Inflammatory macrophage treated with lipopolysaccharide for 4 hours (primary cell): Measurements from ENCODE around the gene PHLDA2.

Experiments used
- DNase-seq: peaks from one replicate; pipeline ENCODE4 v3.0.0-alpha.2; 2020

The PHLDA2 gene

DNA sequence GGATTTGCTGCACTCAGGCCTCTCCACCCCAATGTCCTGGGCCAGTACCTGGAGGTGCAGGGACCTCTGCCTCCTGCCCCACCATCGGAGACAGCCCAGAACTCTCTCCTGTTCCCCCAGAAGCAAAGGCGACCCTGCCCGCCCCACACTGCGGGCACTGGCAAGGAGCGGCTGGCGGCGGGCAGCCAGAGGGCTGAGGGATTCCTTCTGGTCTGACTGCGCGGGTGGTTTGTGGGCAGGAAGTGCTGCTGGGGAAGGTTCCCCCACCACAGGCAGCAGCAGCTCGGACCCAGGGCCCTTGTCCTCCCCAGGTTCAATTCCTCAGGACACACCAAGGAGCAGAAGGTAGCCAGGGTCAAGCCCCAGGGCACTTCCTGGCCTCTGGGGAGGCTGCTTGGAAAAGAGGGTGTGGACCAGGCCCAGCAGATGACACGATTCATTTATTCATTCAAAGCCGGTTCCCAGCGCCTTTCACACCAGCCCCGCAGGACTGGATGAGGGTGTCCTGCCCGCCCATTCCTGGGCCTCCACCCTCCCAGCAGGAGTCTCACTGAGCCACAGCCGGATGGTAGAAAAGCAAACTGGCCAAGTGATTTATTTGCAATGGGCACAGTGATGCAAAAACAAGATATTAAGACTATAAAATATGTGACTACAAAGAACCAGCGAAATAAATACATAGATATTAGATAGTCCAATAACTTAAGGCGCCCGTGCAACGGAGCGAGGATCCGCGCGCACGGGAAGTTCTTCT, 1.2 kb downstream of the PHLDA2 start:
- DNase-seq: peak; percentile 22

DNA sequence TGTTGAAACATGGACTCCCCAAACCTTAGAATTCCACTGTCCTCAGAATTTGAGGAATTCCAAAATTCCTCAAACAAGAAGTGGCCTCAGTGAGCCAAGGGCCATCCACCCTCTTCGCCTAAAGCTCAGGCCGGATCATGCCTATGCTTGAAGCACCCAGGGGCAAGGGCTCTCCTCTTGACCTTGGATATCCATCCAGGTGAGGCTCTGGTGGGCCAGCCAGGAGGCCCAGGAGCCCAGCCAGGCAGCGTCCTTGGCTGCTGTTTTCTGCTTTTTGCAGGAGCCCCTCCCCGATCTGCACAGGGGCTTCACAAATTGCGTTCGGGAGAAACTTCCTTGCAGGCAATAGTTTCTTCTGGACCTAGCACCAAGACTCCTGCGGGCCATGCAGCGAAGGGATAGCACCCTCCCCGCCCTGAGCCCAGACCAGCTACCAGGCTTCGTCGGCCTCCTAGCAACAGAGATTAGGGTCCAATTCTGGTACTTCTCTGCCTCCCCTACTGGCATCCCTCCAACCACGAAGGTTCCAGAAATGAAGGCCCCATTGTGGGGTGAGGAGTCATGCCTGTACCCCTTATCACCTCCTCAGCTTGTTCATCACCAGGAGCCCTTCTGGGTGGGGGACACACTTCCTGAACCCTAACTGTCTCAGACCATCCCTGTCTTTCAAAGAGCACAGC, 2.0 kb downstream of the PHLDA2 start:
- DNase-seq: no peak

DNA sequence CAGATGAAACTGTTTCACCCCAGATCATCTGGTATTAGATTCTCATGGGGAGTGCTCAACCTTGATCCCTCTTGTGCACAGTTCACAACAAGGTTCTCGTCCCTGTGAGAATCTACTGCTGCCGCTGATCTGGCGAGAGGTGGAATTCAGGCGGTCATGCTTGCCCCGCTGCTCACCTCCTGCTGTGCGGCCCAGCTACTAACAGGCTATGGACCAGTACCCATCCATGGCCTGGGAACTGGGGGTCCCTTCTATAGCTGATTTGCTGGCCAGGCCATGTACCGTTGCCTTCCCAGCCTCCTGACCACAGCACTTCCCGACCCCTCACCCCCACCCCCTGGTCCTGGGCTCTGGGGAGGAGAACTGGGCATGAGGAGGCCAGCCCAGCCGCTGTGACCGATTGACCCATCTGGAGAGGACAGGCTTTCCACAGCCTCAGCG, 2.6 kb downstream of the PHLDA2 start:
- DNase-seq: no peak

DNA sequence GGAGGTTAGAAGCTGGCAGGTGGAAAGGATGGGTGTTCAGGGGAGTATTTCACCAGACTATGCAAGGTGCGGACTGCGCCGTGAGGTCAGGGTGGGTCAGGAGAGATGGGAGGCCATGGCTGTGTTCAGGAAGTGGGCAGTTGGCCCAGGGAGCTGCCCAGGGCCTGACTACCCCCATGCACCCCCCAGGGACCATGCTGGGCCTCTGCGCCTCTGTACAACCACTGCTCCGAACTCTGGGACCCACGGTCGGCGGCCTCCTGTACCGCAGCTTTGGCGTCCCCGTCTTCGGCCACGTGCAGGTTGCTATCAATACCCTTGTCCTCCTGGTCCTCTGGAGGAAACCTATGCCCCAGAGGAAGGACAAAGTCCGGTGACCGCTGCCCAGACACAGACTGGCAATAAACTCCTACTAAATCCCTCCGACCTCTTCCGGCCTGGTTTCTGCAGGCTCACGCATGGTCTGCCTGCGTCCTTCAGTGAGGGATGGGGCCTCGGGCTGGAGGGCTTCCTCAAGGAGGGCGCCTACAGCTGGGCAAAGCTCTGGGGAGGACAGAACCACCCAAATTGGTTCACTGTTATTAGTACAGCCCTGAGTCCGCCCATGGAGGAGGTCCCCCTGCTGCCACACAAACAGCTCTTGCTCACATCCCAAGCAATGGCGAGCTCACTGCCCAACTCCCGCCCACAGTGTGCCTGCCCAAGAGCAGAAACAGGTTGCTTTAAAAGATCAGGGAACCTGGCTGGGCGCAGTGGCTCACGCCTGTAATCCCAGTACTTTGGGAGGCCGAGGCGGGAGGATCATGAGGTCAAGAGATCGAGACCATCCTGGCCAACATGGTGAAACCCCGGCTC, 4.2 kb downstream of the PHLDA2 start:
- no peak for DNase-seq

DNA sequence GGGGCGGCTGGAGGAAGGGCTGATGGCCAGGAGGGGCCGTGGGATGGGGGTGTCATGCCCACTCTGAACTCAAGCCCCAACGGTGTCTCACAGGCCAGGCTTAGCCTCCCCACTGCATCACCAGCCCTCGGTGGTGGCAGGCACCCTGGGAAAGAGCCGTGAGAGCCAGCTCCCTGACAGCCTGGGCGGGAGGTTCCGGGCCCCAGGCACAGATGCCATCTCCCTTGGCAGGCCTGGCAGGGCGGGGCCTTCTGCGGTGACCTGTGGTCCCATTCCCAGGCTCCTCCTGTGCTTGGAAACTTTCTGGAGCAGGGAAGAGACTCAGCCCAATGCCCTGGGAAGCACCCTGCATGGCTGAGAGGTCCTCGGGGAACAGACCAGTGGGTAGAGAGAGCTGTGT, 4.8 kb downstream of the PHLDA2 start:
- DNase-seq: no peak

DNA sequence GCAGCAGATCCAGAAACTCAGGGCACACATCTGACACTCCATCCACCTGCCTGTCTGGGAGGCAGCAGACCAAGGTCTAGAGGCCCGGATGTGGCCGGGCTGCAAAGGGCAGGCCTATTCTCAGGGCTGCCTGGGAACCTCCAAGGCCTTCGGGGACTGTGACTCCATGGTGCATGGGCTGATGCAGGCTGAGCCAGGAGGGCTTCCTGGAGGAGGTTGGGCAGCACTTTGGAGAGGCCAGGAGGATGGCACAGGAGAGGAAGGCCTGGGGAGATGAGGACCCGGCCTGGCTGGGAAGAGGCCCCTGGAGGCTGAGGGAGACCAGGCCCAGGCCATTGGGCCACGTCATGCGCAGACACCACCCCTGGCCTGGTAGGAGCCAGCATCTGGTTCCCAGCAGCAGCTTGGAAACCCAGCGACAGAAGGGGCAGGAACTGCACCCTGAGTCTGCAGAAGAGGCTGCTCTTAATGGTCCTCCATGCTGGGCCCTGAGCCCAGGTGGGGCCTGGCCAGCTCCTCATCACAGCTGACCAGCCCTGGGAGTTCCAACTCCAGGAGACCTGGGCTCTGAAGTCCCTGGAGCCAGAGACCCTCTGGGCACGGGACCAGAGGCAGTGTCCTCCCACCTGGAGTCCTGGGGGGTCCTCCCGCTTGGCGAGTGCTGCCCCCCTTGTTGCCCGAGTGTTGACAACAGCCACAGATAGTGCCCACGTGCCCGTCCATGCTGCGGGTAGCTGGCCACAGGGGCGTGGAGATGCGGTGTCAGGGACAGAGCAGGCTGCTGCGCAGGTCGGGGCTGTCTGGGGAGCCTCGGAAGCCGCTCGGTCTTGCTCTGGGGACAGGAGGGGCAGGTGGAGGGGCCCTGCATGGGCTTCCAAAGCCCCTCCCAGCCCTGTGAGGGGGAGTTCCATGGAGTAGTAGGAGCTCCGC, 5.5 kb downstream of the PHLDA2 start:
- no peak for DNase-seq

DNA sequence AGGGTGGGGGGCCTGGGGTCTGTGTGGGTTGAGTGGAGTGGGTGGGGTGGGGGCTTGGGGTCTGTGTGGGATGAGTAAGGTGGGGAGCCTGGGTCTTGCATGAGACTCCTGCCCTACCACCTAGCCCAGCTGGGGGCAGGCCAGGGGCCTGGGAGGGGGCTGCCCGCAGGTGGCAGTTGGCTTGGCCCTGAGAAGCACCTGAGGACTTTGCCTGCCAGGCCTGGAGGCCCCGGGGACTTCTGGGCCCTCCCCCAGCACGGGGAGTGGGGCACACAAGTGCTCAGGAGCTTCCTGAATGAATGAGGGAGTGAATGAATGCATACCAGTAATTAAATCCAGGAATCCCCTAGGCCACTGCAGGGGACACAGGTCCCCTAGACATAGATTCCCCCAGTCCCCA, 6.6 kb downstream of the PHLDA2 start:
- DNase-seq: no peak

DNA sequence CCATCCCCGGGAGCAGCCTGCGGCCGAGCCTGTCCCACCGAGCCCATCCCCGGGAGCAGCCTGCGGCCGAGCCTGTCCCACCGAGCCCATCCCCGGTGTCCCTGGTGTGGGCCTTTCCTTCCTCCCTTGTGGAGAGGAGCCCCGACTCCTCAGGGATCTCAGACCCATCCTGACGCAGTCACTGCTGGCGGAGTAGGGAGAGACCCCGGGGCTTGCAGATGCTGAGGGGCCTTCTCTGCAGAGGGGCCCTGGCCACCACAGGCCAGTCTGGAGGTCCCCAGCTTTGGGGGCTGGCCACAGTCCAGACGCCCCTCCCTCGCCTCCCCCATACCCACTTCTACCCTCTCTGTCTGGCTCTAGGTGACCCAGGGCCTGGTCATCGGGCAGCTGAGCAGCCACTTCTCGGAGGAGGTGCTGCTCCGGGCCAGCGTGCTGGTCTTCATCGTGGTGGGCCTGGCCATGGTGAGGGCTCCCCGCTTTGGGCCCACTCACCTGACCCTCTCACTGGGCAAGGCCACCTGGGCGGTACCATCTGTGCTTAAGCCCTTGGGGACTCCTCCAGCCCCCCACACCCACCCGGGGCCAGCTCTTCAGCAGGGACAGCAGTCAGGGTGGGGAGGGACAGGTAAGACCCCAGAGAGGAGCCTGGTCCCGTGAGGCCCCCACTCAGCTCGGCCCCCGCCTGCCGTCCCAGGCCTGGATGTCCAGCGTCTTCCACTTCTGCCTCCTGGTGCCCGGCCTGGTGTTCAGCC, 7.3 kb downstream of the PHLDA2 start:
- DNase-seq: no peak

DNA sequence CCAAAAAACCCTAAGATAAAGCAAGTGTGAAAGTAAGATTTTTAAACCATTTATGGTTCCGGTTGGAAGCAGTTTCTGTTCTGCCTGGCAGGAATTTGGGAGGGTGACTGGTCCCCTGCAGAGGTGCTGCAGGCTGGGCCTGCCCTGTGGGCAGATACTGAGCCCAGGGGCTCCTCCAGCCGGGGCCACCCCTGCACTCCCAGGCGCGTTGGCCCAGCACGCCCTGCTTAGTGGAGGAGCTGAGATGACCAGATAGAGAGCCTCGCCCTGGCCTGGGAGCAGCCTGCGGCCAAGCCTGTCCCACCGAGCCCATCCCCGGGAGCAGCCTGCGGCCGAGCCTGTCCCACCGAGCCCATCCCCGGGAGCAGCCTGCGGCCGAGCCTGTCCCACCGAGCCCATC, 8.0 kb downstream of the PHLDA2 start:
- DNase-seq: no peak

DNA sequence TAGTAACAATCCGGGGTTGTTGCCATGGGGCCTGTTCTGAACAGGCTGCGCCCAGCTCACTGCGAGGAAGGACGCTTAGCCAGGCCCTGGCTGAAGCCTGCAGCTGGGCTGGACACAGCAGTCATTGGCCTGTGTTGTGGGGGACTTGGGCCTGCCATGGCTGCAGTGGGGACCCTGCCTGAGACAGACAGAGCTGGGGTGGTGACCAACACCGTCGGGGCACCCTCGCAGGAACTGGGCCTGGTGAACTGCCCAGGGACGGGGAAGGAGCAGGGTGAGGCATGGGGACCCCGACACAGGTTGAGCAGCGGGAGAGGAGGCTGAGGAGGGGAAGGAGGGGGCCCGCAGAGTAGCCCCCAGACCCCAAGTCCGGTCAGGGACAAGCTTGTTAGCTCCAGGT, 8.9 kb downstream of the PHLDA2 start:
- DNase-seq: no peak

DNA sequence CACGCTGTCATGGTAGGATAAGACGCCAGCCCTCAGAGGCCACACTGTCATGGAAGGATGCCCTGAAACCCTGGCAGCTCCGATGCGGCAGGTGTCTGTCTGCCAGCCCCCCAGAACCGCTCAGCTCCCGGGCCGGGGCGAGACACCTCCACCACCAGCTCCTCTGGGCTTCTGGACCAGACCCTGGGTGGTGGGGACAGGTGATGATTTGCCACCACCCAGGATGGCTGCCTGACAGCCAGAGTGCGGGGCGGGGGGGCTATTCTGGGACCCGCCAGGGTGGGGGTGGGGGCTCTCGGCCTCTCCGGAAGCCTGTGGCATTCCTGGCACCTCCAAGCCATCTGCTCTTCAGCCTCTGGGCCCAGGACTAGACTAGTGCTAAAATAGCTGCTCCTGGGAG, 9.4 kb downstream of the PHLDA2 start:
- no peak for DNase-seq

DNA sequence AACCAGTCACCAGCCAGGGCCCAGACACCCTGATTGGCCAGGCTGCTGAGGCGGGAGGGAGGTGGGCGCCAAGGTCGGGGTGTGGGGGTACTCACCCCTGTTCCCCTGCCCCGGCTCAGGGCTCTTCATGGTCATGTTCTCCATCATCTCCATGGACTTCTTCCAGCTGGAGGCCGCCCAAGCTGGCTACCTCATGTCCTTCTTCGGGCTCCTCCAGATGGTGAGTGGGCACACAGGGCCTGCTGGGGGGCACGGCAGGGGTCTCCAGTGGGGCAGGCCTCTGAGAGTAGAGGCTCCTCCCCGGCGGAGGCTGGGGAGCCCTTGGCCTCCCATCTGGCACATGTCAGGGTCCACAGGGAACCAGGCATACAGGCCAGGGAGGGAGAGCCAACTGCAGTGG, 10.0 kb downstream of the PHLDA2 start:
- no peak for DNase-seq

DNA sequence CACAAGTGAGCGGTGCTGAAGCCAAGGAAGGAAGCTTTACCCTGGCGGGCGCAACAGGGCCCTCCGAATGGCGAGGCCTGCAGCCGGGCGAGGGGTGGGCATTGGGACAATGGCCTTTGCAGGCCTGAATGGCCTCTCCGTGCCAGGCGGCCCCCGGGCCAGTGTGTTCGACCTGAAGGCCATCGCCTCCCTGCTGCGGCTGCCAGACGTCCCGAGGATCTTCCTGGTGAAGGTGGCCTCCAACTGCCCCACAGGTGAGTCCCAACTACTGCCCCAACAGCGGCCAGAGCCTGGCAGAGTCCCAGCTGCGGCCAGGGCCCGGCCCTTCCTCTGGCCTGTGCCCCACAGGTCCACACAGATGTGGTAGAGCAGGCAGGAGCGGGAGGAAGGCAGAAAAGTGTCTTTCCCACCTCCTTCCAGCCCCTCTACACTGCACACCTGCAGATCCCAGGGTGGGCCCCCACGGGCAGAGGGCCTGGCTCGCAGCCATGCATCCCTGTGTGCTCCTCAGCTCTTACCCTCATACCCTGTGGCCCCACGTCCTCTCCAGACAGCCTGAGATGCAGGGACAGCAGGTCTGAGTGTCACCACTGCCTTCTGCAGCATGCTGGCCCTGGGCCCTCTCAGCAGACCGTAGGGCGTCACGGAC, 11.3 kb downstream of the PHLDA2 start:
- no peak for DNase-seq

DNA sequence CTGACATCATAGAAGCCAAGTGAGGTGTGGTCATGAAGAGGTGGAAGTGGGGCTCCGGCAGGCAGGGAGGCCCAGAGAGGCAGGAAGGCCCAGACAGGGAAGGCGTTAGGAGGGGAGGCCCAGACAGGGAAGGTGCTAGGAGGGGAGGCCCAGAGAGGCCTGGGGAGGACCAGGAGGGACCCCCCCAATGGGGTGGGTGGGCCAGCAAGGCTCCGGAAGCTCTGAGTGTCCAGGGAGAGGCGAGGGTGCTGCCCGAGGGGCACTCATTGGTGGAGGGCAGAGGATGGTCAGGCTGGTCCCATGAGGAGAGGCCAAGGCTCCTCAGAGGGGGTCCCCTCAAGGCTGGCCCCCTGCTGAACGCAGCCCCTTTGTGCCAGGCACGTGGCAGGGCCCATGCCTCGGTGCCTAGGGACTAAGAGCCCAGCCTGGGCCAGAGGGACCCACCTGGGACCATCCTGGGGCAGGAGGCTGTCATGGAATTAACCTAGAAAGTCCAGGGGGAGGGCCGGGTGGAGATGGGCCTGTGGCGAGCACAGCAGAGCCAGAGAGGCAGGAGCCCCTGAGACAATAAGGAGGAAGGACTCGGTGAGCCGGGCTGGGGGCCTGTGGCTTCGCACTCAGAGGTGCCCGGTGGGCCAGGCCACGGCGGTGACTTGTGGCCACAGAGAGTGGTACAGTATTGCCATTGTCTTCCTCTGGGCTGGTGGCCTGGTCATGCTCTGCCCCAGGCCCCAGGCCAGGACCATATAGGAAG, 12.2 kb downstream of the PHLDA2 start:
- no peak for DNase-seq

DNA sequence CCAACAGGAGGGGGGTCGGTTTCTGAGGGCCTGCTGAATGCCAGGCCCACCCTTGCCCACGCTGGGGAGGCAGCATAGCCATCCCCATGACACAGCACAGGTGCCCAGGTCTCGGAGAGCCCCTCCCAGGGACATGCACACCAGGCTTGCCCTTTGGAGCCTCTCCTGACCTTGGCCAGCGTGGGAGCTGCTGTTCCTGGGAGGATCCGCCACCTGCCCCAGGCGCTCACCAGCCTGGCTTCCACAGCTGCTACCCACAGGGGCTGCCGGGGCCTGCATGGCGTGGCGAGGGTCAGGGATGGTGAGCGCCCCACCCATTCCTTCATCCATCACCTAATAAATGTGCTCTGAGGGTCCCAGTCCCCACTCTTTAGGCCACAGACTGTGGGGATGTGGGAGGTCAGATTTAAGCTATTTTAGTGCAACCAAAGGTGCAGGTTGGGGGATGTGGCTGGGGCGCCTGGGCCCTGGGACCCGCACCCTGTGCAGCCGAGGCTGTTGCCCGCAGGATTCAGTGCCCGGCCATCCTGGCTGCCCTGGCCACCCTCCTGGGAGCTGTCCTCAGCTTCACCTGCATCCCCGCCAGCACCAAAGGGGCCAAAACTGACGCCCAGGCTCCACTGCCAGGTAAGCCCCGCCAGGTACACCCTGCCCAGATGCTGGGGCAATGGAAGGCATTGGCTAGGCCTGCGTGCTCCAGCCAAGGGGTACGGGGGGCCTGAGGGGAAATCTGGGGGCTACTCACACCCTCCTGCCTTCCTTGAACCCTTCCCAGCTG, 12.9 kb downstream of the PHLDA2 start:
- no peak for DNase-seq

DNA sequence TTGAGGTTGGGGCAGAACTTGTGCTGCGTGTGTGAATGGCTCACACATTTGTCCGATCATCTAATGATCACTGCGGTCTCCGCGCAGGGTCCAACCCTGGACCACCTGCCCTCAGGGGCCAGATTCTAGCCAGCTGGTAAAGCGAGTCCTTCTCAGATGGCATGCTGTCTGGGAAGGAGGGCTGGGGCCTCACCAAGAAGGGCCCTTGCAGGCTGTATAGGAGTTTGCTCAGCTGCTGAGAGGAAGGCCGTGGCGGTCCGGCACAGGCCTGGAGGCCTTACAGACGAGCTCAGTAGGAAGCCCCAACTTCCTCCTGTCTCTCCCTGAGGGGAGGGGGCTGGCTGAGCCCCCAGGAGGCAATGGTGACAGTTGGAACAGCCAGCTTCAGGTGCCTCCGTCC, 13.7 kb downstream of the PHLDA2 start:
- no peak for DNase-seq

DNA sequence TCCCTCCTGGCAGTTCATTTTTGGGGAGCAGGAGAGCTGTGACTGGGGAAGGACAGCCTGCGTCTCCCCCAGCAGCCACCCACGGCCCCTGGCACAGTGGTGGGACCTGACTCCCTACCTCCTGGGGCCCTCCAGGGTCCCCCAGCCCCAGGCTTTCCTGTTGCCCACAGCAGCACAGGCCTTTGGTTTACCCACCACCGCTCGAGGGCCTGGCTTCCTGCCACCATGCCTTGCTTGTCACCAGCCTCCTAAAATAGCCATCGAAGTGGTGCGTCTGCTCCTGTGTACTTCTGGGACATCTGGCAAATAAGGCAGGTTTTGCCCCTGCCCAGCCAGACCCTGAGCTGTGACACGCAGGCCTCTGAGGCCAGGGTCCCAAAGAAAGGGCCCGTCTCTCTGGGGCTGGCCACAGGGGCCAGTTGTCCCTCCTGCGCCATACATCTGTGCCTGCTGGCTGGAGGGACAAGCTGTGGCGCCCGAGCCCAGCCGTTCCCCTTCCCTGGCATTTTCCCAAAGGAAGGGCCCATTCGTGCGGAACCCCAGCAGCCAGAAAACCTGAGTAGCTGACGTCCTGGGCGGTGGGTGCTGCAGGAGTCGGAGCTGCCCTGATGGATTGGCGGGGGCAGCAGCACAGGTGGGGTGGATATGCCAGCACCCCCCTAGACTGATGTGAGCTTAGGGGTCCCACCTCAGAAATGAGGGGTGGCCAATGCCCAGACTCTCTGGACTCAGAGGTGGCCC, 14.6 kb downstream of the PHLDA2 start:
- DNase-seq: no peak

DNA sequence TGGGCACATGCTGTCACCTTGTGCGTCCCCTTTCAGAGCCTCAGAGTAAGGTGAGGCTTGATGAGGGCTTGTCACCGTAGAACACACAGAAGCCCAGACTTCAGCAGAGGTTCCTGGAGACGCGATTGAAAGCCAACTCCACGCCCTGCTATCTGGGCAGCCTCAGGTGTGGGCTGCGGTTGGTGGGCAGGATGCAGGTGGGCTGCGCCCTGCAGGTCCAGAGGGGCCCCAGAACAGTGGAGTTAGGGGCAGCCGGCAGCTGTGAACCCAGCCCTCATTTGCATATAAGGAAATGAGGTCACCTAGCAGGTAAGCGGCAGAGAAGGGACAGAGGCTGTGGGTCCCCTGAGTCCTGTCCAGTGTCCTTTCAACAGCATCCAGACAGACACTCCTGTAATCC, 15.4 kb downstream of the PHLDA2 start:
- DNase-seq: no peak

DNA sequence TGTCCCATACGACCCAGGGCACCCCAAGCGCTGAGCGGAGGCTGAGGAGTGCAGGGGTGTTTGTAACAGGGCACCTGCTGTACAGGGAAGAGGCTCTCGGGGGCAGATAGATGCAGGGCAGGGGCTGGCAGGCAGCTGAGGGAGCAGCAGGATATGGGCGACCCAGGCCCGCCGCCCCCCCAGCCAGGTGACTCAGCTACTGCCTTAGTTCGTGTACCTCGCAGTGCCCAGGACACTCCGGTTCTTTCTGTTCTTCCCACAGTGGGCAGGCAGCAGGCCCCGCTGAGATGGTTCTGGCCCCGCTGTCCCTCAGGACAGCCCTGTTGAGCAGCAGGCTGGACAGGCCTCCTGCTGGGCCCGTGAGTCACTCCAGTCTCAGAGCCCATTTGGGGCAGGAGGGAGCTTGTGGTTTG, 16.2 kb downstream of the PHLDA2 start:
- DNase-seq: no peak
